ENCODE results near the gene FAH.

FAH gene

GRCh38 chr15:80174017-80174746, 21.4 kb downstream of the FAH start:
- DNase-seq: no peak

GRCh38 chr15:80175436-80175835, 22.6 kb downstream of the FAH start:
- no peak for DNase-seq

GRCh38 chr15:80176443-80176842, 23.6 kb downstream of the FAH start:
- no peak for DNase-seq

- no peak for DNase-seq
Measured at GRCh38 chr15:80177156-80177555, 24.4 kb downstream of the FAH start.

GRCh38 chr15:80179025-80179759, 26.4 kb downstream of the FAH start:
- DNase-seq: no peak

- DNase-seq: no peak
Measured at GRCh38 chr15:80179935-80180334, 27.1 kb downstream of the FAH start.

GRCh38 chr15:80180468-80180867, 27.7 kb downstream of the FAH start:
- DNase-seq: no peak

GRCh38 chr15:80180986-80181385, 28.2 kb downstream of the FAH start:
- no peak for DNase-seq

GRCh38 chr15:80182611-80183261, 29.9 kb downstream of the FAH start:
- DNase-seq: no peak

GRCh38 chr15:80183306-80183705, 30.5 kb downstream of the FAH start:
- DNase-seq: no peak

- DNase-seq: no peak
Measured at GRCh38 chr15:80183886-80184285, 31.1 kb downstream of the FAH start.

GRCh38 chr15:80184554-80184953, 31.8 kb downstream of the FAH start:
- DNase-seq: no peak

- DNase-seq: no peak
Measured at GRCh38 chr15:80185152-80185551, 32.4 kb downstream of the FAH start.

- DNase-seq: no peak
Measured at GRCh38 chr15:80186066-80186465, 33.3 kb downstream of the FAH start.

- DNase-seq: no peak
Measured at GRCh38 chr15:80186597-80186996, 33.8 kb downstream of the FAH start.

- no peak for DNase-seq
Measured at GRCh38 chr15:80188251-80188650, 35.5 kb downstream of the FAH start.

- DNase-seq: no peak
Measured at GRCh38 chr15:80191198-80191597, 38.4 kb downstream of the FAH start.

GRCh38 chr15:80191897-80192595, 39.2 kb downstream of the FAH start:
- DNase-seq: no peak

GRCh38 chr15:80194186-80194585, 41.4 kb downstream of the FAH start:
- no peak for DNase-seq

- no peak for DNase-seq
Measured at GRCh38 chr15:80194914-80195313, 42.1 kb downstream of the FAH start.

- DNase-seq: no peak
Measured at GRCh38 chr15:80199366-80199765, 46.6 kb downstream of the FAH start.

GRCh38 chr15:80199869-80200268, 47.1 kb downstream of the FAH start:
- DNase-seq: no peak

- DNase-seq: no peak
Measured at GRCh38 chr15:80201256-80202015, 48.6 kb downstream of the FAH start.

Measured in DMS153 (cell line).